Right lobe of liver (tissue), 6 donors: ENCODE data around the gene SORD. TPM values are rescaled to one million over a fixed set of nuclear protein-coding genes. Genes with fewer than 3 reads are reported as not detected.
A peak's percentile ranks its signal among the peaks of the same experiment; 100 is the strongest.
"Not testable (repeated sequence)": the region's sequence is repeated elsewhere in the genome, so short reads cannot be mapped to it uniquely, and the experiment has no call there.

Experiments used
- ATAC-seq, 4 donors: fragments of 200-7000 bp; cut with Tn5 transposase; one replicate each; pipeline ENCODE4 v1.9.1; 2020; ENCODE audit warnings: mild to moderate bottlenecking in 4 of 4, moderate library complexity in 4 of 4
- DNase-seq, 3 donors: peaks; one replicate each; pipeline ENCODE4 v3.0.0-alpha.2; 2020
- H3K27ac ChIP-seq, 3 donors: fragments of 200-600 bp; one replicate each; pipeline ENCODE4 v1.8.0; 2022
- H3K27me3 ChIP-seq, 2 donors: fragments of 200-600 bp; one replicate each; pipeline ENCODE4 v1.8.0; 2022
- H3K36me3 ChIP-seq, 4 donors: fragments of 200-600 bp; sonication (generic) in 1 of 4; one replicate each; pipeline versions ENCODE4 v1.5.1 to v1.8.0; 2017 to 2022; ENCODE audit warnings: control low read depth in 1 of 4
- H3K4me1 ChIP-seq, 4 donors: fragments of 200-600 bp; sonication (generic) in 1 of 4; one replicate each; pipeline versions ENCODE4 v1.5.1 to v1.8.0; 2017 to 2022; ENCODE audit warnings: control low read depth in 1 of 4
- H3K4me3 ChIP-seq, 3 donors: fragments of 200-600 bp; one replicate each; pipeline ENCODE4 v1.8.0; 2022
- H3K9me3 ChIP-seq, 4 donors: fragments of 200-600 bp; sonication (generic) in 1 of 4; one replicate each; pipeline versions ENCODE4 v1.5.1 to v1.8.0; 2017 to 2022; ENCODE audit warnings: control low read depth in 1 of 4
- CTCF ChIP-seq, 4 donors: fragments of 200-600 bp in 3 of 4; fragments of 450-650 bp in 1 of 4; IDR thresholded peaks; one replicate each; pipeline versions ENCODE4 v1.5.1 to v1.8.0; 2016 to 2022; ENCODE audit warnings: antibody characterized with exemption in 4 of 4, mild to moderate bottlenecking in 2 of 4
- POLR2A ChIP-seq: fragments of 450-650 bp; IDR thresholded peaks from one replicate; pipeline ENCODE4 v1.6.1; 2017; ENCODE audit warnings: antibody characterized with exemption, mild to moderate bottlenecking
- WGBS: methylation state at CpG from one replicate; pipeline ENCODE4 v1.1.6; 2018; ENCODE audit warnings: low coverage, low lambda C conversion rate; ENCODE audit not compliant: insufficient coverage; ENCODE audit errors: missing lambda C conversion rate; 5-methylcytosine and 5-hydroxymethylcytosine counted together
- intact Hi-C, 2 donors: fragments of 100-400 bp; cut with DNase I; formaldehyde crosslinking; loops; one replicate each; pipeline versions ENCODE4 v1.11.2 to v1.14.1; 2022
- total RNA-seq, 6 experiments: library from RNA; depleted of rRNA in 2 of 6; stranded (reverse); fragments of >200 nt in 2 of 6; fragmentation: NEBNext Ultra II Directional in 3 of 6; extraction: Animal tissue kit (Norgen Biotek cat#: 25700) in 3 of 6; gene quantifications; one replicate each; pipeline versions ENCODE4 v1.1.0 to v1.2.4, GENCODE V29; 2016 to 2023
- donor health status: DM: no; HTN: yes; CAD: no.
- donor health status: DM: no; HTN: no; CAD: no.
- donor health status: DM: no; HTN: no; CAD: no.
- donor health status: DM: no; HTN: yes; CAD: no.
- donor health status: DM: no; HTN: yes; CAD: no.

The SORD gene
- total RNA-seq, 6 experiments from 2014 or later = 87.1 to 380 (median 236) TPM

- DNase-seq, H3K27me3 ChIP-seq, ATAC-seq, H3K9me3 ChIP-seq, H3K36me3 ChIP-seq, H3K4me3 ChIP-seq, intact Hi-C loops, H3K27ac ChIP-seq, H3K4me1 ChIP-seq: not testable (repeated sequence)
- WGBS = 100% methylated on average over 1 of the region's 5 CpGs
Measured at GRCh38 chr15:44988870-44989219, 34.1 kb upstream of the SORD start.

DNA sequence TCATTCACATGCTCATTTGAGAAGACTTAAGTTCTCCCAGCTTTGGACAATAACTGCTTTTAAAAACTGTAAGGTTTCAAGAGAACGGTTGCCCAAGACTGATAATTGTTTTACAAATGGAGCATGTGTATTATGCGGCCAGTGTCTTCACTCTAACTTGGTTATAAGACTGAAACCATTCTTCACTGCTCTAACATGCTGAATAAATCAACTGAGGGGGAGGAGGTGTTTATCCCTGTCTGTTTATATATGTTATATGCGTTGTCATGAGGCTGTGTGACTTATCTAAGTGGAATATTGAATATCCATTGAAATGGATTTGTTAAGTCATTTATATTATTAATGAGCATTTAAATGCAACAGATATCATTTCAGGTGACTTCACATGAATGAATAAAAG, 25.4 kb upstream of the SORD start:
- H3K4me1 ChIP-seq, H3K9me3 ChIP-seq, DNase-seq, H3K36me3 ChIP-seq, intact Hi-C loops, H3K27ac ChIP-seq, H3K4me3 ChIP-seq, H3K27me3 ChIP-seq, ATAC-seq: not testable (repeated sequence)
- WGBS = 87% methylated on average over 3 of the region's 3 CpGs

DNA sequence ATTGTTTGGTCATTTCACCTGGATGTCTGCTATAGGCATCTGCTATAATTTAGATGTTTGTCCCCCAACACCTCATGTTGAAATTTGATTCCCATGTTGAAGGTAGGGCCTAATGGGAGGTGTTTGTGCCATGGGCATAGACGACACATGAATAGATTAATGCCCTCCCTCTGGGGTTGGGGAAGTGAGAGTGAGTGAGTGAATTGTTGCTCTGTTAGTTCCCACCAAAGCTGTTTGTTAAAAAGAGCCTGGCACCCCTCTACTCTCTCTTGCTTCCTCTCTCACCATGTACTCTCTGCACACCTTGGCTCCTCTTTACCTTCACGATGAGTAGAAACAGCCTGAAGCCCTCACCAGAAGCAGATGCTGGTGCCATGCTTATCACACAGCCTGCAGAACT, 23.9 kb upstream of the SORD start:
- no peak for ATAC-seq
- intact Hi-C loops = no loop called here
- Histone ChIP-seq H3K27ac (no peak overlapping the region), H3K4me1 (peaks cover 0 to 16% (median under 1%) of the 10 kb centered on the region in 4 donors), H3K4me3 (no peak overlapping the region), H3K9me3 (no peaks in the 10 kb centered on the region), H3K36me3 (no peaks in the 10 kb centered on the region), H3K27me3 (no peaks in the 10 kb centered on the region)
- DNase-seq = no peak
- WGBS = 81% methylated on average over 2 of the region's 2 CpGs
- TF ChIP-seq POLR2A (no peak), CTCF (IDR thresholded peaks at IDR 0.05) (no peak)

- peaks cover 0 to 19% (median 2%) of the 10 kb centered on the region in 4 donors for H3K4me1 ChIP-seq
- H3K4me3 ChIP-seq, intact Hi-C loops, DNase-seq, H3K27me3 ChIP-seq, H3K36me3 ChIP-seq, H3K9me3 ChIP-seq: not testable (repeated sequence)
- H3K27ac ChIP-seq = peak overlapping the region in 2 of 3 donors; percentile 53 to 68
- WGBS = 10% methylated on average over 1 of the region's 1 CpG
- ATAC-seq = peak; percentile 49 to 69 (median 62)
Measured at GRCh38 chr15:45001180-45001579, 21.8 kb upstream of the SORD start.

GRCh38 chr15:45003731-45004410, 19.1 kb upstream of the SORD start:
- 13% methylated on average over 2 of the region's 2 CpGs for WGBS
- H3K27me3 ChIP-seq, H3K36me3 ChIP-seq, intact Hi-C loops, H3K4me3 ChIP-seq, DNase-seq, H3K9me3 ChIP-seq: not testable (repeated sequence)
- ATAC-seq = peak; percentile 86 to 88 (median 88)
- H3K4me1 ChIP-seq = peaks cover 0 to 19% (median 4%) of the 10 kb centered on the region in 4 donors
- H3K27ac ChIP-seq = peak overlapping the region in 2 of 3 donors; percentile 38 to 54

GRCh38 chr15:45004590-45005175, 18.3 kb upstream of the SORD start:
- ATAC-seq, DNase-seq, H3K9me3 ChIP-seq, intact Hi-C loops, H3K4me3 ChIP-seq, H3K27me3 ChIP-seq, H3K36me3 ChIP-seq: not testable (repeated sequence)
- peaks cover 0 to 19% (median 4%) of the 10 kb centered on the region in 4 donors for H3K4me1 ChIP-seq
- WGBS = 72% methylated on average over 4 of the region's 5 CpGs
- H3K27ac ChIP-seq = peak overlapping the region in 2 of 3 donors; percentile 38 to 54

DNA sequence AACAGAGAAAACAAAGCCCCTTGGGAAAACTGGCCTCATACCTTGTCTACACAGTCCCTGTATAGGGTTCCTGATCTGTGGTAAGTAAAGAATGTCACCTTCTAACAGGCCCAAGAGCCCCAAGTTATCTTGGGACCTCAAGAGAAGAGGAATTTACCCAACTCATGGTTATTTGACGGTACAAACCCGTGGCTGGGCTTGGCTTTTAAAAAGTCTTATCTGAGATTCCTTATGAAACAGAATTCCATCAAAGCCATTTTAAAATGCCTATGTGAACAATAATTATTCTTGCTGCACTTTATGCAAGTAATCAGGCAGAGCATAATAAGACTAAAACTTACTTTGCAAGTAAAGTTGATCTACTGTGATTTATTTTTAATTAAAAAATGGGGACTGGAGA, 13.9 kb upstream of the SORD start:
- ATAC-seq = no peak
- no peak overlapping the region for H3K27ac ChIP-seq
- H3K9me3 ChIP-seq = no peaks in the 10 kb centered on the region
- H3K4me1 ChIP-seq = peaks cover 0 to 9% (median 2%) of the 10 kb centered on the region in 4 donors
- DNase-seq = no peak
- 77% methylated on average over 2 of the region's 2 CpGs for WGBS
- TF ChIP-seq CTCF (IDR thresholded peaks at IDR 0.05) = no peak
- no peak for TF ChIP-seq POLR2A
- no peaks in the 10 kb centered on the region for H3K27me3 ChIP-seq
- intact Hi-C loops = no loop called here
- H3K4me3 ChIP-seq = no peak overlapping the region
- no peaks in the 10 kb centered on the region for H3K36me3 ChIP-seq

GRCh38 chr15:45015114-45015513, 7.9 kb upstream of the SORD start:
- 100% methylated on average over 1 of the region's 1 CpG for WGBS
- H3K4me1 ChIP-seq, H3K27me3 ChIP-seq, H3K9me3 ChIP-seq, H3K27ac ChIP-seq, ATAC-seq, H3K36me3 ChIP-seq, intact Hi-C loops, H3K4me3 ChIP-seq, DNase-seq: not testable (repeated sequence)

DNA sequence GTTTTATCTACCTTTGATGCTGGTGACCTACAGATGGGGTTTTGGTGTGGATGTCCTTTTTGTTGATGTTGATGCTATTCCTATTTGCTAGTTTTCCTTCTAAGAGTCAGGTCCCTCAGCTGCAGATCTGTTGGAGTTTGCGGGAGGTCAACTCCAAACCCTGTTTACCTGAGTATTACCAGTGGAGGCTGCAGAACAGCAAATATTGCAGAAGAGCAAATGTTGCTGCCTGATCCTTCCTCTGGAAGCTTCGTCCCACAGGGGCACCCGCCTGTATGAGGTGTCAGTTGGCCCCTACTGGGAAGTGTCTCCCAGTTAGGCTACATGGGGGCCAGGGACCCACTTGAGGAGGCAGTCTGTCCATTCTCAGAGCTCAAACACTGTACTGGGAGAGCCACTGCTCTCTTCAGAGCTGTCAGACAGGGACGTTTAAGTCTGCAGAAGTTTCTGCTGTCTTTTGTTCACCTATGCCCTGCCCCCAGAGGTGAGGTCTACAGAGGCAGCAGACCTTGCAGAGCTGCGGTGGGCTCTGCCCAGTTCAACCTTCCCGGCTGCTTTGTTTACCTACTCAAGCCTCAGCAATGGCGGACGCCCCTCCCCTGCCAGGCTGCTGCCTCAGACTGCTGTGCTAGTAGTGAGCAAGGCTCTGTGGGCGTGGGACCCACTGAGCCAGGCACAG, 2.6 kb upstream of the SORD start:
- H3K36me3 ChIP-seq, H3K9me3 ChIP-seq, H3K27me3 ChIP-seq, DNase-seq, H3K4me3 ChIP-seq, ATAC-seq: not testable (repeated sequence)
- Histone ChIP-seq H3K4me1 (peaks cover 0 to 18% (median 0%) of the 10 kb centered on the region in 4 donors), H3K27ac (peak overlapping the region in 2 of 3 donors; percentile 60 to 76)
- intact Hi-C loops = loop anchor here in 1 of 2 donors (10.0 kb wide), 1 partner anchor 166 kb away; no protein-coding TSS in a partner anchor
- 73% methylated on average over 7 of the region's 9 CpGs for WGBS
